Uterus (tissue), 4 donors: Measurements from ENCODE around the gene VAV3. TPM values are rescaled to one million over a fixed set of nuclear protein-coding genes. Genes with fewer than 3 reads are reported as not detected.

ENCODE experiments used
- DNase-seq, 2 donors: peaks; one replicate each; pipeline ENCODE4 v3.0.0-alpha.2; 2019 to 2020
- H3K27ac ChIP-seq, 2 donors: fragments of 200-600 bp; sonication (generic); 1 replicate in 1 of 2; 2 replicates in 1 of 2; pipeline ENCODE4 v1.5.1; 2016 to 2018
- H3K27me3 ChIP-seq, 2 donors: fragments of 200-600 bp; sonication (generic); one replicate each; pipeline ENCODE4 v1.5.1; 2018 to 2019; ENCODE audit warnings: control low read depth in 1 of 2
- H3K36me3 ChIP-seq, 2 donors: fragments of 200-600 bp; sonication (generic); one replicate each; pipeline ENCODE4 v1.5.1; 2019; ENCODE audit warnings: control low read depth in 1 of 2
- H3K4me1 ChIP-seq, 2 donors: fragments of 200-600 bp; sonication (generic); one replicate each; pipeline ENCODE4 v1.5.1; 2018 to 2019; ENCODE audit warnings: control low read depth in 1 of 2
- H3K4me3 ChIP-seq, 2 donors: fragments of 200-600 bp; sonication (generic); 1 replicate in 1 of 2; 2 replicates in 1 of 2; pipeline ENCODE4 v1.5.1; 2018 to 2019; ENCODE audit warnings: mild to moderate bottlenecking in 1 of 2
- H3K9me3 ChIP-seq, 2 donors: fragments of 200-600 bp; sonication (generic); one replicate each; pipeline ENCODE4 v1.5.1; 2019; ENCODE audit warnings: control low read depth in 1 of 2
- CTCF ChIP-seq, 4 experiments: fragments of 200-600 bp in 2 of 4; fragments of 450-650 bp in 2 of 4; sonication (generic) in 2 of 4; IDR thresholded peaks; one replicate each; pipeline ENCODE4 v1.5.1; 2016 to 2019; ENCODE audit warnings: antibody characterized with exemption in 4 of 4, mild to moderate bottlenecking in 2 of 4, moderate library complexity in 1 of 4
- POLR2A ChIP-seq, 2 donors: fragments of 450-650 bp; IDR thresholded peaks; one replicate each; pipeline ENCODE4 v1.6.1; 2016; ENCODE audit warnings: antibody characterized with exemption in 2 of 2, mild to moderate bottlenecking in 1 of 2, moderate library complexity in 1 of 2
- intact Hi-C: fragments of 100-400 bp; cut with DNase I; formaldehyde crosslinking; loops from one replicate; pipeline ENCODE4 v1.15.1; 2023; ENCODE audit warnings: low total_unique reads
- total RNA-seq, 4 donors: library from RNA; depleted of rRNA in 3 of 4; stranded (reverse); fragments of >200 nt in 3 of 4; gene quantifications; one replicate each; pipeline versions ENCODE4 v1.1.0 to v1.2.4, GENCODE V29; 2014 to 2023
- donor health status: DM: yes; HTN: yes; CAD: no.

Gene VAV3
- total RNA-seq, 4 donors from 2014 or later = 0.88 to 22.5 (median 8.6) TPM

- no peak overlapping the region for H3K4me3 ChIP-seq
- H3K9me3 ChIP-seq = no peaks in the 10 kb centered on the region
- no peak for DNase-seq
- intact Hi-C loops = no loop called here
- H3K27ac ChIP-seq = no peak overlapping the region
- no peak for TF ChIP-seq POLR2A (IDR thresholded peaks at IDR 0.05)
- no peak for TF ChIP-seq CTCF (IDR thresholded peaks at IDR 0.05)
- H3K4me1 ChIP-seq = no peaks in the 10 kb centered on the region
- H3K27me3 ChIP-seq = no peaks in the 10 kb centered on the region
- H3K36me3 ChIP-seq = no peaks in the 10 kb centered on the region
Observed at GRCh38 chr1:107620753-107621152, 344.2 kb downstream of the VAV3 start.

- Histone ChIP-seq H3K4me3 (no peak overlapping the region), H3K9me3 (no peaks in the 10 kb centered on the region), H3K36me3 (no peaks in the 10 kb centered on the region), H3K27me3 (no peaks in the 10 kb centered on the region), H3K27ac (no peak overlapping the region), H3K4me1 (no peaks in the 10 kb centered on the region)
- intact Hi-C loops = no loop called here
- DNase-seq = no peak
- no peak for TF ChIP-seq CTCF (IDR thresholded peaks at IDR 0.05)
- TF ChIP-seq POLR2A (IDR thresholded peaks at IDR 0.05) = no peak
Observed at GRCh38 chr1:107618539-107618938, 346.4 kb downstream of the VAV3 start.

GRCh38 chr1:107617921-107618320, 347.1 kb downstream of the VAV3 start:
- intact Hi-C loops = no loop called here
- no peak overlapping the region for H3K4me3 ChIP-seq

DNA sequence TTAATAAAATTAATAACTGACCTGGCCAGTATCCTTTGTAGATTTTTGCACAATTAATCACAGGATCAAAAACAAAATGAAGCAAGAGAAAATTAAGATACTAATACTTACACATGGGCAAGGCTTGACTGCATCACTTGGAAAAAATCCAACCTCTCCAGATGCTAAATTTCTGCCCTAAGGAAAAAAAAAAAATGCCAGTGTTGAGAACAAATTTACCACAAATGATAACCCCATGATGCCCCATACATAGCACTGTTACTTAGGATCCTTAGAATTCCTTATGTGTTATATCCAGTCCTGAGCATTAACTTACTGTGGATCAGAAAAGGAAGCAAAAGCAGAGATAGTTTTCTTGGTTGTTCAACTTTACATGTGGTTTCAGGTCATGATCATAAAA, 347.5 kb downstream of the VAV3 start:
- Histone ChIP-seq H3K27me3 (no peaks in the 10 kb centered on the region), H3K4me1 (no peaks in the 10 kb centered on the region), H3K4me3 (no peak overlapping the region), H3K27ac (no peak overlapping the region), H3K9me3 (no peaks in the 10 kb centered on the region), H3K36me3 (no peaks in the 10 kb centered on the region)
- no peak for DNase-seq
- TF ChIP-seq POLR2A (IDR thresholded peaks at IDR 0.05) (no peak), CTCF (IDR thresholded peaks at IDR 0.05) (no peak)
- intact Hi-C loops = no loop called here

More at GRCh38 chr1:107617921-107618320, 347.1 kb downstream of the VAV3 start:
- TF ChIP-seq CTCF (IDR thresholded peaks at IDR 0.05) (no peak), POLR2A (IDR thresholded peaks at IDR 0.05) (no peak)
- DNase-seq = no peak
- no peaks in the 10 kb centered on the region for H3K27me3 ChIP-seq
- H3K27ac ChIP-seq = no peak overlapping the region
- H3K4me1 ChIP-seq = no peaks in the 10 kb centered on the region
- H3K9me3 ChIP-seq = no peaks in the 10 kb centered on the region
- no peaks in the 10 kb centered on the region for H3K36me3 ChIP-seq

GRCh38 chr1:107609808-107610207, 355.2 kb downstream of the VAV3 start:
- intact Hi-C loops = no loop called here
- TF ChIP-seq POLR2A (IDR thresholded peaks at IDR 0.05) (no peak), CTCF (IDR thresholded peaks at IDR 0.05) (no peak)
- no peaks in the 10 kb centered on the region for H3K36me3 ChIP-seq
- no peak overlapping the region for H3K27ac ChIP-seq
- no peaks in the 10 kb centered on the region for H3K4me1 ChIP-seq
- H3K27me3 ChIP-seq = no peaks in the 10 kb centered on the region
- no peaks in the 10 kb centered on the region for H3K9me3 ChIP-seq
- no peak for DNase-seq
- no peak overlapping the region for H3K4me3 ChIP-seq
